PC-3 (cell line): ENCODE measurements around the gene RAX2.

Experiments
- EZH2 ChIP-seq: fragments of 300-600 bp; sonication (generic); IDR thresholded peaks from one replicate; pipeline ENCODE4 v1.6.1; 2017; ENCODE audit warnings: antibody characterized with exemption, mild to moderate bottlenecking, low read length; ENCODE audit not compliant: unreplicated experiment
- TF ChIP-seq, protein P1 (sequence below): fragments of 300-600 bp; sonication (generic); conservative IDR thresholded peaks from 2 replicates; pipeline ENCODE4 v1.5.1; 2017; ENCODE audit warnings: antibody characterized with exemption, low read depth, mild to moderate bottlenecking, low read length

DNA sequence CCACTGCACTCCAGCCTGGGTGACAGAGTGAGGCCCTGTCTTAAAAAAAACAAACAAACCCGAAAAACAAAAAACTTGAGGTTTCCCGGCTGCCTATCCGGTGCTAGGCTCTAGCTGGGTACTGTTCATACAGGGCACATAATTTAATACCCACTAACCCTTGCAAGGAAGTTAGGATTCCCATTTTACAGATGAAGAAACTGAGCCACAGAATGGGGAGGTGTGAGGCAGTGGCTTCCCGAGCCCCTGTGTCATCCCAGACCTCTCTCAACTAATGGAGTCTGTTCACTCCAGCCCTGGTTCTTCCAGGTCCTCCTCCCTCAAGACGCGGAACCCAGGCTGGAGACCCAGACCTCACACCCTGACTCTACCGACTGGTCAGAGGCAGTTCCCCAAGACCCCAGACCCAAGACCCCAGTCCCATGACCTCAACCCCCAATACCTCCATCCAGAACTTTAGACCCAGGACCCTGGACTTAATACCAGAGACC, 11.1 kb downstream of the RAX2 start:
- no peak for TF ChIP-seq EZH2
- TF ChIP-seq, protein P1, sequence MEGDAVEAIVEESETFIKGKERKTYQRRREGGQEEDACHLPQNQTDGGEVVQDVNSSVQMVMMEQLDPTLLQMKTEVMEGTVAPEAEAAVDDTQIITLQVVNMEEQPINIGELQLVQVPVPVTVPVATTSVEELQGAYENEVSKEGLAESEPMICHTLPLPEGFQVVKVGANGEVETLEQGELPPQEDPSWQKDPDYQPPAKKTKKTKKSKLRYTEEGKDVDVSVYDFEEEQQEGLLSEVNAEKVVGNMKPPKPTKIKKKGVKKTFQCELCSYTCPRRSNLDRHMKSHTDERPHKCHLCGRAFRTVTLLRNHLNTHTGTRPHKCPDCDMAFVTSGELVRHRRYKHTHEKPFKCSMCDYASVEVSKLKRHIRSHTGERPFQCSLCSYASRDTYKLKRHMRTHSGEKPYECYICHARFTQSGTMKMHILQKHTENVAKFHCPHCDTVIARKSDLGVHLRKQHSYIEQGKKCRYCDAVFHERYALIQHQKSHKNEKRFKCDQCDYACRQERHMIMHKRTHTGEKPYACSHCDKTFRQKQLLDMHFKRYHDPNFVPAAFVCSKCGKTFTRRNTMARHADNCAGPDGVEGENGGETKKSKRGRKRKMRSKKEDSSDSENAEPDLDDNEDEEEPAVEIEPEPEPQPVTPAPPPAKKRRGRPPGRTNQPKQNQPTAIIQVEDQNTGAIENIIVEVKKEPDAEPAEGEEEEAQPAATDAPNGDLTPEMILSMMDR: no peak
